GM12878 (cell line): Measurements from ENCODE around the gene FGF12. TPM values are rescaled to one million over a fixed set of nuclear protein-coding genes. Genes with fewer than 3 reads are reported as not detected.

Source experiments
- KAT2A ChIP-seq: conservative IDR thresholded peaks from 2 replicates; pipeline ENCODE4 v1.6.1; 2011; ENCODE audit warnings: low read depth, low read length; ENCODE audit not compliant: control insufficient read depth
- KDM1A ChIP-seq: fragments of 200-600 bp; sonication (generic); IDR thresholded peaks from 2 replicates; pipeline ENCODE4 v1.6.1; 2016; ENCODE audit warnings: borderline replicate concordance
- MEF2B ChIP-seq: fragments of 450-650 bp; IDR thresholded peaks from 2 replicates; pipeline ENCODE4 v1.6.1; 2018; ENCODE audit warnings: mild to moderate bottlenecking, moderate library complexity; ENCODE audit not compliant: partially characterized antibody, poor library complexity, severe bottlenecking
- MXI1 ChIP-seq: fragments of 150-350 bp; IDR thresholded peaks from 2 replicates; pipeline ENCODE4 v1.6.1; 2011; ENCODE audit warnings: low read depth, mild to moderate bottlenecking, inconsistent platforms, low read length, improper control_type of control experiment
- NRF1 ChIP-seq: conservative IDR thresholded peaks from 2 replicates; pipeline ENCODE4 v1.6.1; 2011; ENCODE audit warnings: mild to moderate bottlenecking, low read depth, low read length, improper control_type of control experiment
- SRF ChIP-seq, 2 experiments: IDR thresholded peaks; 2 replicates each; pipeline ENCODE4 v1.6.1; 2011; ENCODE audit warnings: low read depth in 2 of 2, low read length in 2 of 2, mild to moderate bottlenecking in 1 of 2, moderate library complexity in 1 of 2
- STAT1 ChIP-seq: fragments of 450-650 bp; conservative IDR thresholded peaks from 2 replicates; pipeline ENCODE4 v1.6.1; 2014; ENCODE audit warnings: antibody characterized with exemption, mild to moderate bottlenecking
- STAT3 ChIP-seq: IDR thresholded peaks from 2 replicates; pipeline ENCODE4 v1.6.1; 2011; ENCODE audit warnings: low read depth, low read length, improper control_type of control experiment
- TAF1 ChIP-seq: IDR thresholded peaks from 2 replicates; pipeline ENCODE4 v1.6.1; 2011; ENCODE audit warnings: mild to moderate bottlenecking, low read depth, low read length, borderline replicate concordance
- polyA plus RNA-seq, 11 experiments: library from polyadenylated mRNA; depleted of rRNA in 4 of 11; unstranded in 6 of 11; stranded (reverse) in 5 of 11; fragments of >200 nt; fragmentation: Nextera tagmentation in 4 of 11; fragmentation: Illumina TruSeq in 1 of 11; extraction: Ambion mirVana in 4 of 11; extraction: Trizol in 1 of 11; gene quantifications; 1 replicate in 1 of 11; 2 replicates in 10 of 11; pipeline versions ENCODE4 v1.2.1 to v1.2.3, GENCODE V29; 2011 to 2016; ENCODE audit warnings: inconsistent platforms in 2 of 11, missing spikeins in 2 of 11, low read depth in 1 of 11
- total RNA-seq, 4 experiments: library from RNA; depleted of rRNA in 3 of 4; stranded (reverse); fragments of >200 nt in 3 of 4; fragmentation: Illumina TruSeq in 1 of 4; extraction: Trizol in 1 of 4; gene quantifications; 2 replicates each; pipeline versions ENCODE4 v1.2.1 to v1.2.3, GENCODE V29; 2013 to 2021
- TF ChIP-seq, protein P1 (sequence below): fragments of 150-350 bp; IDR thresholded peaks from 2 replicates; pipeline ENCODE4 v1.6.1; 2014; ENCODE audit warnings: mild to moderate bottlenecking, low read depth, low read length
- TF ChIP-seq, protein P2 (sequence below): IDR thresholded peaks from 2 replicates; pipeline ENCODE4 v1.6.1; 2012; ENCODE audit warnings: low read depth, low read length, improper control_type of control experiment

The FGF12 gene
- total and polyA plus RNA-seq, 10 of the 15 experiments (the other 5 are each of a cell fraction or from before 2014, with no cell fraction given): 0.03 to 0.43 (median 0.13) TPM; not detected in 7

DNA sequence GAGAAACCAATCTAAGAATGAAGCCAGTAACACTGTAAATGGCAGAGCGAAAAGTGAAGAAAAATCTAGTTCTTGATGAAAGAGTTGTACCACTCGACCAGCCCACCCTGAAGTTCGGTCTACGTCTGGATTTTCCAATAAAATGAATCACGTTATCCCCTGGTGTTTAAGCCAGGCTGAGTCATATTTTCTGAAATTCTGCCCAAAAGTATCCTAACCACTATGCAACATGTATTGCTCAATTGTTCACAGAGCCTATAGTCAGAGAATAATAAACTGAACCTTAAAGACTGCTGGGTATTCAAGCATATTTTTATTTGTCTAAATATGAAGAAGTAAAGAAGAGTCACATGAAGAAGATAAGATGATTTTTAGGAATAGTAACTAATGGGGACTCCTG, 245.7 kb downstream of the FGF12 start (continued):
- TF ChIP-seq, protein P1, sequence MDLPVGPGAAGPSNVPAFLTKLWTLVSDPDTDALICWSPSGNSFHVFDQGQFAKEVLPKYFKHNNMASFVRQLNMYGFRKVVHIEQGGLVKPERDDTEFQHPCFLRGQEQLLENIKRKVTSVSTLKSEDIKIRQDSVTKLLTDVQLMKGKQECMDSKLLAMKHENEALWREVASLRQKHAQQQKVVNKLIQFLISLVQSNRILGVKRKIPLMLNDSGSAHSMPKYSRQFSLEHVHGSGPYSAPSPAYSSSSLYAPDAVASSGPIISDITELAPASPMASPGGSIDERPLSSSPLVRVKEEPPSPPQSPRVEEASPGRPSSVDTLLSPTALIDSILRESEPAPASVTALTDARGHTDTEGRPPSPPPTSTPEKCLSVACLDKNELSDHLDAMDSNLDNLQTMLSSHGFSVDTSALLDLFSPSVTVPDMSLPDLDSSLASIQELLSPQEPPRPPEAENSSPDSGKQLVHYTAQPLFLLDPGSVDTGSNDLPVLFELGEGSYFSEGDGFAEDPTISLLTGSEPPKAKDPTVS: no peak
- TF ChIP-seq MXI1: no peak
- TF ChIP-seq MEF2B: no peak
- no peak for TF ChIP-seq KAT2A
- TF ChIP-seq, protein P2, sequence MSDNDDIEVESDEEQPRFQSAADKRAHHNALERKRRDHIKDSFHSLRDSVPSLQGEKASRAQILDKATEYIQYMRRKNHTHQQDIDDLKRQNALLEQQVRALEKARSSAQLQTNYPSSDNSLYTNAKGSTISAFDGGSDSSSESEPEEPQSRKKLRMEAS: no peak
- TF ChIP-seq NRF1: no peak
- TF ChIP-seq STAT3: no peak
- TF ChIP-seq KDM1A: no peak
- TF ChIP-seq STAT1: no peak
- no peak for TF ChIP-seq SRF (IDR thresholded peaks at IDR 0.05; ENCODE audit: low read depth in 2 of 2, low read length in 2 of 2)
- TF ChIP-seq TAF1: no peak
